Transverse colon (tissue), 4 donors: ENCODE results near the gene PDE12.

Experiments used
- CTCF ChIP-seq, 5 experiments: fragments of 200-600 bp in 3 of 5; fragments of 450-650 bp in 2 of 5; sonication (generic) in 3 of 5; IDR thresholded peaks; 1 replicate in 2 of 5; 2 replicates in 3 of 5; pipeline ENCODE4 v1.5.1; 2016 to 2017; ENCODE audit warnings: antibody characterized with exemption in 5 of 5, inconsistent platforms in 3 of 5, mild to moderate bottlenecking in 2 of 5, moderate library complexity in 1 of 5
- EP300 ChIP-seq: sonication (generic); formaldehyde crosslinking; IDR thresholded peaks from one replicate; pipeline ENCODE4 v1.6.1; 2017; ENCODE audit warnings: antibody characterized with exemption, low read depth
- POLR2A ChIP-seq: fragments of 450-650 bp; IDR thresholded peaks from one replicate; pipeline ENCODE4 v1.6.1; 2016; ENCODE audit warnings: antibody characterized with exemption, mild to moderate bottlenecking, moderate library complexity
- POLR2AphosphoS5 ChIP-seq, 3 donors: sonication (generic); formaldehyde crosslinking; IDR thresholded peaks; one replicate each; pipeline ENCODE4 v1.6.1; 2016; ENCODE audit warnings: antibody characterized with exemption in 3 of 3

DNA sequence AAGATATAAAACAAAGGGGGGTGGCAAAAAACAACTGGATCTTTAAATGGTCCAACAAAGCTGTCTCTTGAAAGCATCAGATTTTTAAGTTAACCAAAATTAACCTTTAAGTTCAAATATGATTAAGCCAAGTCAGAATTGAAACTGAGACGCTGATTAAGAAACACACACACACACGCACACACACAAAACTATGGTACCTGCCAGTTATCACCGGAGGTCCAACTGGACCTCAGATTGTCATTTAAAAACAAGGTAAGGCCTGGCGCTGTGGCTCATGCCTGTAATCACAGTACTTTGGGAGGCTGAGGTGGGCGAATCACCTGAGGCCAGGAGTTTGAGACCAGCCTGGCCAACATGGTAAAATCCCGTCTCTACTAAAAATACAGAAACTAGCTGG lies 30.7 kb downstream of the PDE12 start:
- no peak for TF ChIP-seq CTCF (IDR thresholded peaks at IDR 0.05)
- no peak for TF ChIP-seq POLR2A
- no peak for TF ChIP-seq POLR2AphosphoS5 (IDR thresholded peaks at IDR 0.05)
- TF ChIP-seq EP300, result no peak
